NCI-H69 (cell line): Measurements from ENCODE around the gene EPB41L4A.

Source experiments
- DNase-seq: peaks from one replicate; lab custom pipeline; 2025; lab: John Stamatoyannopoulos, UW

Gene EPB41L4A

GRCh38 chr5:112353678-112354077 lies 65.4 kb downstream of the EPB41L4A start:
- no peak for DNase-seq

- DNase-seq = no peak
Measured at GRCh38 chr5:112351225-112351624, 67.9 kb downstream of the EPB41L4A start.

- no peak for DNase-seq
Measured at GRCh38 chr5:112350626-112351025, 68.5 kb downstream of the EPB41L4A start.

- DNase-seq = no peak
Measured at GRCh38 chr5:112349371-112349770, 69.7 kb downstream of the EPB41L4A start.

GRCh38 chr5:112348915-112349314 lies 70.2 kb downstream of the EPB41L4A start:
- DNase-seq = no peak

GRCh38 chr5:112348387-112348786 lies 70.7 kb downstream of the EPB41L4A start:
- no peak for DNase-seq

- no peak for DNase-seq
Measured at GRCh38 chr5:112346411-112347044, 72.5 kb downstream of the EPB41L4A start.

- no peak for DNase-seq
Measured at GRCh38 chr5:112344540-112344939, 74.5 kb downstream of the EPB41L4A start.

- peak; percentile 41 for DNase-seq
Measured at GRCh38 chr5:112342389-112342788, 76.7 kb downstream of the EPB41L4A start.

GRCh38 chr5:112339761-112340160 lies 79.3 kb downstream of the EPB41L4A start:
- no peak for DNase-seq

- peak; percentile 66 for DNase-seq
Measured at GRCh38 chr5:112338681-112339337, 80.3 kb downstream of the EPB41L4A start.

GRCh38 chr5:112333331-112333781 lies 85.7 kb downstream of the EPB41L4A start:
- DNase-seq = peak; percentile 91

GRCh38 chr5:112331892-112332291 lies 87.2 kb downstream of the EPB41L4A start:
- DNase-seq = no peak

- DNase-seq = peak; percentile 8
Measured at GRCh38 chr5:112329419-112330090, 89.5 kb downstream of the EPB41L4A start.

- no peak for DNase-seq
Measured at GRCh38 chr5:112323166-112323565, 95.9 kb downstream of the EPB41L4A start.

- DNase-seq = no peak
Measured at GRCh38 chr5:112320408-112320807, 98.7 kb downstream of the EPB41L4A start.

GRCh38 chr5:112318346-112318745 lies 100.7 kb downstream of the EPB41L4A start:
- DNase-seq = no peak

- DNase-seq = no peak
Measured at GRCh38 chr5:112317866-112318265, 101.2 kb downstream of the EPB41L4A start.

- DNase-seq = no peak
Measured at GRCh38 chr5:112316731-112317130, 102.3 kb downstream of the EPB41L4A start.

- no peak for DNase-seq
Measured at GRCh38 chr5:112316006-112316405, 103.1 kb downstream of the EPB41L4A start.

- DNase-seq = peak; percentile 63
Measured at GRCh38 chr5:112312295-112313275, 106.5 kb downstream of the EPB41L4A start.

GRCh38 chr5:112310746-112311145 lies 108.3 kb downstream of the EPB41L4A start:
- DNase-seq = no peak
